Measurements from ENCODE around the gene GPR137C. TPM values are rescaled to one million over a fixed set of nuclear protein-coding genes. Genes with fewer than 3 reads are reported as not detected.

GPR137C gene
- polyA plus RNA-seq, 1 of the 3 experiments (the other 2 are of a cell fraction), result 0.54 TPM

DNA sequence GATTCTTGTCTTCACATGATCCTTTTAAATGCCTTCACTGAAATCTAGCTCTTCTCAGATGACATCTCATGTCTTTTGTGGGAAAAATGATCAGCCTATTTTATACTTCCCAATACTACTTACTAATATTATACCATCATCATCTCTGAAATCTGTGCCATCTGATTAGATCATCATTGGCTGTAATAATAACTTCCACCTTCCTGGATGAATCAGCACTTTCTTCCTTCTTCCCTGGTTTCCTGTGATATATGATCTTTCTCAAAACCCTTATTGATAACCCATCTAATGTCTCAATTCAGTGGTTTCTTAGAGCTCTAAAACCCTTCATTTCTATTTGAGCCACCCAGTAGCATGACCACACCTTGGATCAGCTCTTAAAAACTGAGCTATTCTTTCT, 30.9 kb downstream of the GPR137C start (continued):
- TF ChIP-seq, protein P1, sequence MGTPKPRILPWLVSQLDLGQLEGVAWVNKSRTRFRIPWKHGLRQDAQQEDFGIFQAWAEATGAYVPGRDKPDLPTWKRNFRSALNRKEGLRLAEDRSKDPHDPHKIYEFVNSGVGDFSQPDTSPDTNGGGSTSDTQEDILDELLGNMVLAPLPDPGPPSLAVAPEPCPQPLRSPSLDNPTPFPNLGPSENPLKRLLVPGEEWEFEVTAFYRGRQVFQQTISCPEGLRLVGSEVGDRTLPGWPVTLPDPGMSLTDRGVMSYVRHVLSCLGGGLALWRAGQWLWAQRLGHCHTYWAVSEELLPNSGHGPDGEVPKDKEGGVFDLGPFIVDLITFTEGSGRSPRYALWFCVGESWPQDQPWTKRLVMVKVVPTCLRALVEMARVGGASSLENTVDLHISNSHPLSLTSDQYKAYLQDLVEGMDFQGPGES (IDR thresholded peaks at IDR 0.05; ENCODE audit: low read depth, low read length), result no peak
- TF ChIP-seq SMC3 (IDR thresholded peaks at IDR 0.05; ENCODE audit: low read depth, low read length) (no peak), TAF1 (IDR thresholded peaks at IDR 0.05; ENCODE audit: borderline replicate concordance, low read depth, low read length) (no peak), NFIC (IDR thresholded peaks at IDR 0.05; ENCODE audit: borderline replicate concordance) (no peak), RCOR1 (IDR thresholded peaks at IDR 0.05; ENCODE audit: low read length) (no peak), FOXJ3 (CRISPR knock-in tag; IDR thresholded peaks at IDR 0.05) (no peak), MXI1 (IDR thresholded peaks at IDR 0.05; ENCODE audit: low read depth, low read length) (no peak), GATA2 (CRISPR knock-in tag; IDR thresholded peaks at IDR 0.05) (no peak), EP300 (IDR thresholded peaks at IDR 0.05; ENCODE audit: borderline replicate concordance in 1 of 2, low read depth in 1 of 2, low read length in 1 of 2) (no peak)
- TF ChIP-seq, protein P2, sequence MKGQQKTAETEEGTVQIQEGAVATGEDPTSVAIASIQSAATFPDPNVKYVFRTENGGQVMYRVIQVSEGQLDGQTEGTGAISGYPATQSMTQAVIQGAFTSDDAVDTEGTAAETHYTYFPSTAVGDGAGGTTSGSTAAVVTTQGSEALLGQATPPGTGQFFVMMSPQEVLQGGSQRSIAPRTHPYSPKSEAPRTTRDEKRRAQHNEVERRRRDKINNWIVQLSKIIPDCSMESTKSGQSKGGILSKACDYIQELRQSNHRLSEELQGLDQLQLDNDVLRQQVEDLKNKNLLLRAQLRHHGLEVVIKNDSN (IDR thresholded peaks at IDR 0.05; ENCODE audit: borderline replicate concordance, low read depth), result no peak
- TF ChIP-seq, protein P3, sequence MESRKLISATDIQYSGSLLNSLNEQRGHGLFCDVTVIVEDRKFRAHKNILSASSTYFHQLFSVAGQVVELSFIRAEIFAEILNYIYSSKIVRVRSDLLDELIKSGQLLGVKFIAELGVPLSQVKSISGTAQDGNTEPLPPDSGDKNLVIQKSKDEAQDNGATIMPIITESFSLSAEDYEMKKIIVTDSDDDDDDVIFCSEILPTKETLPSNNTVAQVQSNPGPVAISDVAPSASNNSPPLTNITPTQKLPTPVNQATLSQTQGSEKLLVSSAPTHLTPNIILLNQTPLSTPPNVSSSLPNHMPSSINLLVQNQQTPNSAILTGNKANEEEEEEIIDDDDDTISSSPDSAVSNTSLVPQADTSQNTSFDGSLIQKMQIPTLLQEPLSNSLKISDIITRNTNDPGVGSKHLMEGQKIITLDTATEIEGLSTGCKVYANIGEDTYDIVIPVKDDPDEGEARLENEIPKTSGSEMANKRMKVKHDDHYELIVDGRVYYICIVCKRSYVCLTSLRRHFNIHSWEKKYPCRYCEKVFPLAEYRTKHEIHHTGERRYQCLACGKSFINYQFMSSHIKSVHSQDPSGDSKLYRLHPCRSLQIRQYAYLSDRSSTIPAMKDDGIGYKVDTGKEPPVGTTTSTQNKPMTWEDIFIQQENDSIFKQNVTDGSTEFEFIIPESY (IDR thresholded peaks at IDR 0.05; ENCODE audit: borderline replicate concordance, low read depth), result no peak
- TF ChIP-seq, protein P4, sequence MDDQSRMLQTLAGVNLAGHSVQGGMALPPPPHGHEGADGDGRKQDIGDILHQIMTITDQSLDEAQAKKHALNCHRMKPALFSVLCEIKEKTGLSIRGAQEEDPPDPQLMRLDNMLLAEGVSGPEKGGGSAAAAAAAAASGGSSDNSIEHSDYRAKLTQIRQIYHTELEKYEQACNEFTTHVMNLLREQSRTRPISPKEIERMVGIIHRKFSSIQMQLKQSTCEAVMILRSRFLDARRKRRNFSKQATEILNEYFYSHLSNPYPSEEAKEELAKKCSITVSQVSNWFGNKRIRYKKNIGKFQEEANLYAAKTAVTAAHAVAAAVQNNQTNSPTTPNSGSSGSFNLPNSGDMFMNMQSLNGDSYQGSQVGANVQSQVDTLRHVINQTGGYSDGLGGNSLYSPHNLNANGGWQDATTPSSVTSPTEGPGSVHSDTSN (IDR thresholded peaks at IDR 0.05), result no peak
- TF ChIP-seq, protein P5, sequence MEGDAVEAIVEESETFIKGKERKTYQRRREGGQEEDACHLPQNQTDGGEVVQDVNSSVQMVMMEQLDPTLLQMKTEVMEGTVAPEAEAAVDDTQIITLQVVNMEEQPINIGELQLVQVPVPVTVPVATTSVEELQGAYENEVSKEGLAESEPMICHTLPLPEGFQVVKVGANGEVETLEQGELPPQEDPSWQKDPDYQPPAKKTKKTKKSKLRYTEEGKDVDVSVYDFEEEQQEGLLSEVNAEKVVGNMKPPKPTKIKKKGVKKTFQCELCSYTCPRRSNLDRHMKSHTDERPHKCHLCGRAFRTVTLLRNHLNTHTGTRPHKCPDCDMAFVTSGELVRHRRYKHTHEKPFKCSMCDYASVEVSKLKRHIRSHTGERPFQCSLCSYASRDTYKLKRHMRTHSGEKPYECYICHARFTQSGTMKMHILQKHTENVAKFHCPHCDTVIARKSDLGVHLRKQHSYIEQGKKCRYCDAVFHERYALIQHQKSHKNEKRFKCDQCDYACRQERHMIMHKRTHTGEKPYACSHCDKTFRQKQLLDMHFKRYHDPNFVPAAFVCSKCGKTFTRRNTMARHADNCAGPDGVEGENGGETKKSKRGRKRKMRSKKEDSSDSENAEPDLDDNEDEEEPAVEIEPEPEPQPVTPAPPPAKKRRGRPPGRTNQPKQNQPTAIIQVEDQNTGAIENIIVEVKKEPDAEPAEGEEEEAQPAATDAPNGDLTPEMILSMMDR (IDR thresholded peaks at IDR 0.05), result no peak

DNA sequence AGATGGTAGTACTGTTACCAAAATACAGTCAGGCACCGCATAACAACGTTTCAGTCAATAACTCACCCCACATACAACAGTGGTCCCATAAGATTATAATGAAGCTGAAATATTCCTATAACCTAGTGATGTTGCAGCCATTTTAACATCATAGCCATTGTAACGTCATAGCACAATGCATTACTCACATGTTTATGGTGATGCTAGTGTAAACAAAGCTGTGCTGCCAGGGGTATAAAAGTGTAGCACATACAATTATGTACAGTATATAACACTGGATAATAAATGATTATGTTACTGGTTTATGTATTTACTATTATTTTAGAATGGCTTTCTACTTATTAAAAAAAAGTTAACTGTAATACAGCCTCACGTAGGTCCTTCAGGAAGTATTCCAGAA, 37.0 kb downstream of the GPR137C start:
- Histone ChIP-seq H3K36me3 (replicated peaks in 1 of 2; ENCODE audit: control insufficient read depth in 1 of 2, insufficient read depth in 2 of 2, low read length in 1 of 2) (no peaks in the 10 kb centered on the region), H3K27me3 (ENCODE audit: insufficient read depth) (no peaks in the 10 kb centered on the region), H3K9me3 (no peaks in the 10 kb centered on the region), H2AFZ (ENCODE audit: low read depth) (no peak overlapping the region), H4K20me1 (ENCODE audit: insufficient read depth) (no peaks in the 10 kb centered on the region), H3K4me2 (no peak overlapping the region), H3K79me2 (ENCODE audit: insufficient read depth) (no peaks in the 10 kb centered on the region), H3K4me3 (ENCODE audit: low read depth in 2 of 2, low read length in 1 of 2) (no peak overlapping the region), H3K4me1 (ENCODE audit: control insufficient read depth in 1 of 2, insufficient read depth in 2 of 2, low read depth in 1 of 2, low read length in 1 of 2) (no peaks in the 10 kb centered on the region), H3K9ac (no peak overlapping the region), H3K27ac (ENCODE audit: low read depth in 2 of 2, low read length in 1 of 2) (no peak overlapping the region), H3K9me2 (no peaks in the 10 kb centered on the region), H3F3A (replicated peaks; ENCODE audit: insufficient read depth) (no peaks in the 10 kb centered on the region)
- no peak for DNase-seq
- ChIA-PET CTCF (interaction anchor here (1.4 kb wide), 1 partner anchor 290 kb away, joined by 3 read pairs; no protein-coding TSS in a partner anchor), POLR2A (no interaction called here)
- WGBS (ENCODE audit: low lambda C conversion rate), result 68% methylated on average over 4 of the region's 4 CpGs
- no peak for TF ChIP-seq RAD21 (IDR thresholded peaks at IDR 0.05; ENCODE audit: low read length)
- TF ChIP-seq ELF1 (IDR thresholded peaks at IDR 0.05), result no peak
- TF ChIP-seq EP300 (IDR thresholded peaks at IDR 0.05; ENCODE audit: borderline replicate concordance in 1 of 2, low read depth in 1 of 2, low read length in 1 of 2), result no peak
- no peak for TF ChIP-seq MXI1 (IDR thresholded peaks at IDR 0.05; ENCODE audit: low read depth, low read length)
- no peak for TF ChIP-seq RXRA (IDR thresholded peaks at IDR 0.05; ENCODE audit: borderline replicate concordance, low read depth)
- TF ChIP-seq TEAD4 (IDR thresholded peaks at IDR 0.05; ENCODE audit: borderline replicate concordance, insufficient read depth), result no peak
- TF ChIP-seq, protein P4 (IDR thresholded peaks at IDR 0.05), result no peak
- no peak for TF ChIP-seq JUND (IDR thresholded peaks at IDR 0.05)
- no peak for TF ChIP-seq RFX5 (IDR thresholded peaks at IDR 0.05; ENCODE audit: low read length)
- TF ChIP-seq SIN3A (IDR thresholded peaks at IDR 0.05; ENCODE audit: borderline replicate concordance, low read depth, low read length), result no peak
- TF ChIP-seq, protein P1 (IDR thresholded peaks at IDR 0.05; ENCODE audit: low read depth, low read length), result no peak
- TF ChIP-seq GATA2 (CRISPR knock-in tag; IDR thresholded peaks at IDR 0.05), result no peak
- TF ChIP-seq TCF12 (IDR thresholded peaks at IDR 0.05), result no peak
- TF ChIP-seq NRF1 (IDR thresholded peaks at IDR 0.05; ENCODE audit: low read depth, low read length), result no peak
- TF ChIP-seq TAF1 (IDR thresholded peaks at IDR 0.05; ENCODE audit: borderline replicate concordance, low read depth, low read length), result no peak
- TF ChIP-seq MEF2A (IDR thresholded peaks at IDR 0.05; ENCODE audit: borderline replicate concordance, low read depth), result no peak

Measured in SK-N-SH (cell line).